H9 (cell line): ENCODE data around the gene A1CF. TPM values are rescaled to one million over a fixed set of nuclear protein-coding genes. Genes with fewer than 3 reads are reported as not detected.
"Not testable (repeated sequence)": the region's sequence is repeated elsewhere in the genome, so short reads cannot be mapped to it uniquely, and the experiment has no call there.

Experiments used
- DNase-seq: peaks from one replicate; pipeline ENCODE4 v3.0.0-alpha.2; 2017
- H2AFZ ChIP-seq: one replicate; pipeline ENCODE4 v1.6.1; 2013; ENCODE audit warnings: mild to moderate bottlenecking, low read length, control low read depth, moderate library complexity
- H2AK5ac ChIP-seq: 2 replicates; pipeline ENCODE4 v1.6.1; 2013; ENCODE audit warnings: low read length, control low read depth, mixed read lengths; ENCODE audit not compliant: insufficient read length
- H2BK120ac ChIP-seq: one replicate; pipeline ENCODE4 v1.6.1; 2013; ENCODE audit warnings: low read depth, mild to moderate bottlenecking, low read length, control low read depth, inconsistent platforms; ENCODE audit not compliant: poor library complexity, severe bottlenecking
- H2BK12ac ChIP-seq: 2 replicates; pipeline ENCODE4 v1.6.1; 2013; ENCODE audit warnings: low read length, control low read depth, mixed read lengths, low read depth; ENCODE audit not compliant: insufficient read length
- H2BK15ac ChIP-seq: 2 replicates; pipeline ENCODE4 v1.6.1; 2013; ENCODE audit warnings: low read depth, low read length, control low read depth
- H2BK20ac ChIP-seq: one replicate; pipeline ENCODE4 v1.6.1; 2013; ENCODE audit warnings: low read depth, mild to moderate bottlenecking, low read length, control low read depth, inconsistent platforms; ENCODE audit not compliant: poor library complexity, severe bottlenecking
- H2BK5ac ChIP-seq: 2 replicates; pipeline ENCODE4 v1.6.1; 2013; ENCODE audit warnings: low read length, control low read depth, mixed read lengths; ENCODE audit not compliant: insufficient read length
- H3K14ac ChIP-seq: 2 replicates; pipeline ENCODE4 v1.6.1; 2013; ENCODE audit warnings: low read length, control low read depth; ENCODE audit not compliant: insufficient read depth
- H3K18ac ChIP-seq: 2 replicates; pipeline ENCODE4 v1.6.1; 2013; ENCODE audit warnings: low read depth, mild to moderate bottlenecking, mixed read lengths, low read length, control low read depth; ENCODE audit not compliant: insufficient read length
- H3K23ac ChIP-seq: 2 replicates; pipeline ENCODE4 v1.6.1; 2013; ENCODE audit warnings: low read length, control low read depth, mixed read lengths, low read depth; ENCODE audit not compliant: insufficient read length
- H3K23me2 ChIP-seq: 2 replicates; pipeline ENCODE4 v1.6.1; 2013; ENCODE audit warnings: low read depth, mild to moderate bottlenecking, mixed read lengths, low read length, control low read depth; ENCODE audit not compliant: insufficient read length, poor library complexity, severe bottlenecking
- H3K27ac ChIP-seq: 2 replicates; pipeline ENCODE4 v1.5.1; 2013; ENCODE audit warnings: low read length, control low read depth, mixed read lengths, low read depth; ENCODE audit not compliant: insufficient read length
- H3K27me3 ChIP-seq: 2 replicates; pipeline ENCODE4 v1.6.1; 2013; ENCODE audit warnings: low read length, control low read depth, inconsistent platforms; ENCODE audit not compliant: insufficient read depth
- H3K4ac ChIP-seq: 2 replicates; pipeline ENCODE4 v1.6.1; 2013; ENCODE audit warnings: low read depth, mild to moderate bottlenecking, control low read depth, inconsistent platforms, low read length, moderate library complexity
- H3K4me1 ChIP-seq: 2 replicates; pipeline ENCODE4 v1.6.1; 2013; ENCODE audit warnings: low read length, control low read depth, inconsistent platforms; ENCODE audit not compliant: insufficient read depth
- H3K4me2 ChIP-seq: 2 replicates; pipeline ENCODE4 v1.6.1; 2013; ENCODE audit warnings: low read length, control low read depth, mixed read lengths; ENCODE audit not compliant: insufficient read length, insufficient read depth
- H3K56ac ChIP-seq: 2 replicates; pipeline ENCODE4 v1.6.1; 2013; ENCODE audit warnings: low read depth, mild to moderate bottlenecking, mixed read lengths, low read length, control low read depth; ENCODE audit not compliant: insufficient read length
- H3K79me1 ChIP-seq: 2 replicates; pipeline ENCODE4 v1.6.1; 2013; ENCODE audit warnings: low read depth, mild to moderate bottlenecking, moderate library complexity, low read length, control low read depth, inconsistent platforms; ENCODE audit not compliant: insufficient read depth, poor library complexity, severe bottlenecking
- H3K79me2 ChIP-seq: 2 replicates; pipeline ENCODE4 v1.6.1; 2013; ENCODE audit warnings: low read length, control low read depth, inconsistent platforms; ENCODE audit not compliant: insufficient read depth
- H3K9ac ChIP-seq: 2 replicates; pipeline ENCODE4 v1.6.1; 2013; ENCODE audit warnings: low read length, control low read depth, mixed read lengths; ENCODE audit not compliant: insufficient read length; ENCODE audit errors: extremely low read depth
- H3K9me3 ChIP-seq: one replicate; pipeline ENCODE4 v1.6.1; 2013; ENCODE audit warnings: low read depth, low read length, inconsistent platforms; ENCODE audit not compliant: control insufficient read depth
- H3T11ph ChIP-seq: one replicate; pipeline ENCODE4 v1.6.1; 2013; ENCODE audit warnings: mild to moderate bottlenecking, low read length, control low read depth, inconsistent platforms
- H4K20me1 ChIP-seq: one replicate; pipeline ENCODE4 v1.6.1; 2013; ENCODE audit not compliant: control insufficient read depth, insufficient read length, insufficient read depth
- H4K5ac ChIP-seq: 2 replicates; pipeline ENCODE4 v1.6.1; 2013; ENCODE audit warnings: low read depth, mild to moderate bottlenecking, mixed read lengths, low read length, control low read depth; ENCODE audit not compliant: insufficient read length
- H4K8ac ChIP-seq: replicated peaks from 2 replicates; pipeline ENCODE4 v1.6.1; 2013; ENCODE audit warnings: low read length, control low read depth, mixed read lengths, low read depth; ENCODE audit not compliant: insufficient read length
- H4K91ac ChIP-seq: 2 replicates; pipeline ENCODE4 v1.6.1; 2013; ENCODE audit warnings: low read depth, mild to moderate bottlenecking, moderate library complexity, mixed read lengths, low read length, control low read depth; ENCODE audit not compliant: insufficient read length
- H3K27ac Mint-ChIP-seq, 3 experiments: 2 replicates in 2 of 3; 3 replicates in 1 of 3; pipeline ENCODE4 v1.8.0; 2020 to 2021; ENCODE audit warnings: mixed read lengths in 3 of 3, mild to moderate bottlenecking in 1 of 3, moderate library complexity in 1 of 3
- H3K27me3 Mint-ChIP-seq: 2 replicates; pipeline ENCODE4 v1.8.0; 2021; ENCODE audit warnings: low read depth, mild to moderate bottlenecking, moderate library complexity, mixed read lengths
- H3K36me3 Mint-ChIP-seq, 3 experiments: 2 replicates in 2 of 3; 3 replicates in 1 of 3; pipeline ENCODE4 v1.8.0; 2020 to 2021; ENCODE audit warnings: low read depth in 3 of 3, mixed read lengths in 3 of 3; ENCODE audit not compliant: insufficient read depth in 1 of 3
- H3K4me1 Mint-ChIP-seq, 2 experiments: 2 replicates each; pipeline ENCODE4 v1.8.0; 2020; ENCODE audit warnings: mixed read lengths in 2 of 2
- H3K4me3 Mint-ChIP-seq, 2 experiments: 2 replicates in 1 of 2; 3 replicates in 1 of 2; pipeline ENCODE4 v1.8.0; 2020 to 2021; ENCODE audit warnings: mild to moderate bottlenecking in 2 of 2, mixed read lengths in 2 of 2, moderate library complexity in 1 of 2
- H3K9me3 Mint-ChIP-seq, 2 experiments: 2 replicates in 1 of 2; 3 replicates in 1 of 2; pipeline ENCODE4 v1.8.0; 2020; ENCODE audit warnings: mild to moderate bottlenecking in 2 of 2, mixed read lengths in 2 of 2, moderate library complexity in 1 of 2
- CTCF ChIP-seq: fragments of 200-600 bp; sonication (generic); conservative IDR thresholded peaks from 3 replicates; pipeline ENCODE4 v1.8.0; 2021; ENCODE audit warnings: antibody characterized with exemption, mild to moderate bottlenecking
- WGBS: extraction: QIAGEN DNeasy Blood & Tissue Kit; methylation state at CpG from one replicate; pipeline ENCODE4 v1.1.7; 2013; ENCODE audit warnings: missing lambda C conversion rate, low lambda C conversion rate, mixed read lengths; ENCODE audit not compliant: insufficient read length; ENCODE audit errors: extremely low coverage; 5-methylcytosine and 5-hydroxymethylcytosine counted together
- total RNA-seq: library from RNA; stranded (reverse); gene quantifications from 2 replicates; pipeline ENCODE4 v1.2.1, GENCODE V29; 2021

The A1CF gene
- total RNA-seq, 1 experiment from 2014 or later, result not detected

- no peak overlapping the region for H3K18ac ChIP-seq
- H2BK5ac ChIP-seq, result no peak overlapping the region
- H3K27ac ChIP-seq, result no peak overlapping the region
- Mint-ChIP-seq H3K36me3 (no peaks in the 10 kb centered on the region; a peak in 1 of 7 replicates), H3K27me3 (peaks cover 10% of the 10 kb centered on the region), H3K4me3 (no peak overlapping the region), H3K4me1 (peaks cover 16 to 17% of the 10 kb centered on the region in 2 experiments), H3K27ac (no peak overlapping the region), H3K9me3 (peaks cover 5 to 7% of the 10 kb centered on the region in 2 experiments; a peak in 3 of 5 replicates)
- no peaks in the 10 kb centered on the region for H3K79me1 ChIP-seq
- no peaks in the 10 kb centered on the region; the same call in 1 of the 2 replicates for H3K4me1 ChIP-seq
- no peak overlapping the region for H2BK120ac ChIP-seq
- no peak overlapping the region for H3K56ac ChIP-seq
- no peak overlapping the region for H3K4ac ChIP-seq
- no peaks in the 10 kb centered on the region for H3K23me2 ChIP-seq
- no peak overlapping the region for H2BK20ac ChIP-seq
- no peak for DNase-seq
- no peak overlapping the region for H2AK5ac ChIP-seq
- no peaks in the 10 kb centered on the region for H4K20me1 ChIP-seq
- no peaks in the 10 kb centered on the region for H3K9me3 ChIP-seq
- no peak overlapping the region for H4K8ac ChIP-seq
- no peak overlapping the region for H3K14ac ChIP-seq
- H2AFZ ChIP-seq, result no peak overlapping the region
- no peak overlapping the region for H3K4me2 ChIP-seq
- H3K79me2 ChIP-seq, result no peaks in the 10 kb centered on the region
- H3K9ac ChIP-seq, result no peak overlapping the region
- H4K91ac ChIP-seq, result no peak overlapping the region
- no peak overlapping the region for H2BK15ac ChIP-seq
- no peak overlapping the region for H3T11ph ChIP-seq
- no peak overlapping the region for H4K5ac ChIP-seq
- no CpG with 5 or more reads among the region's 1 CpG for WGBS
- H3K27me3 ChIP-seq, result no peaks in the 10 kb centered on the region
- TF ChIP-seq CTCF, result peak; percentile 57
- H2BK12ac ChIP-seq, result no peak overlapping the region
- H3K23ac ChIP-seq, result no peak overlapping the region
Measured at GRCh38 chr10:50788951-50789945, 96.2 kb downstream of the A1CF start.

- not testable (repeated sequence) for H3K9ac ChIP-seq, H3K79me2 ChIP-seq, H4K91ac ChIP-seq, H3K4ac ChIP-seq, H4K8ac ChIP-seq, H3K79me1 ChIP-seq, H4K5ac ChIP-seq, H3K36me3 Mint-ChIP-seq, H2BK5ac ChIP-seq, H2BK15ac ChIP-seq, H2AK5ac ChIP-seq, H3K23ac ChIP-seq, H3K23me2 ChIP-seq, H2BK20ac ChIP-seq, H3K27ac ChIP-seq, H3K9me3 Mint-ChIP-seq, H3K4me1 ChIP-seq, H3K27me3 Mint-ChIP-seq, H3K14ac ChIP-seq, H2BK12ac ChIP-seq, H2BK120ac ChIP-seq, H3K27me3 ChIP-seq, H4K20me1 ChIP-seq, H3K18ac ChIP-seq, H3T11ph ChIP-seq, H3K4me2 ChIP-seq, H3K9me3 ChIP-seq, H3K56ac ChIP-seq
- Mint-ChIP-seq H3K4me3 (peak overlapping the region in 1 of 2 experiments; percentile 17; a peak in 1 of 5 replicates), H3K4me1 (peaks cover 16 to 17% of the 10 kb centered on the region in 2 experiments), H3K27ac (peak overlapping the region in 2 of 3 experiments; percentile 12 to 62; a peak in 1 of 7 replicates)
- peak overlapping the region; percentile 19 for H2AFZ ChIP-seq
- no CpG with 5 or more reads among the region's 5 CpGs for WGBS
- DNase-seq, result peak; percentile 69
Measured at GRCh38 chr10:50787962-50788361, 97.5 kb downstream of the A1CF start.
